Muscle layer of duodenum (tissue), 2 donors: ENCODE data around the gene CASP6.

Experiments used
- H3K27ac ChIP-seq: one replicate; pipeline ENCODE4 v1.7.0; 2013; ENCODE audit warnings: mild to moderate bottlenecking, low read length
- H3K27me3 ChIP-seq: one replicate; pipeline ENCODE4 v1.7.0; 2013; ENCODE audit warnings: low read depth, mild to moderate bottlenecking, control low read depth, low read length
- H3K36me3 ChIP-seq, 2 donors: one replicate each; pipeline ENCODE4 v1.7.0; 2013; ENCODE audit warnings: low read length in 2 of 2, control low read depth in 1 of 2, mild to moderate bottlenecking in 1 of 2; ENCODE audit not compliant: insufficient read depth in 2 of 2, control insufficient read depth in 1 of 2
- H3K4me1 ChIP-seq, 2 donors: one replicate each; pipeline ENCODE4 v1.7.0; 2013; ENCODE audit warnings: low read length in 2 of 2, mild to moderate bottlenecking in 2 of 2, control low read depth in 1 of 2, moderate library complexity in 1 of 2; ENCODE audit not compliant: insufficient read depth in 2 of 2, control insufficient read depth in 1 of 2
- H3K4me3 ChIP-seq, 2 donors: one replicate each; pipeline ENCODE4 v1.7.0; 2013; ENCODE audit warnings: low read length in 2 of 2, low read depth in 1 of 2, mild to moderate bottlenecking in 1 of 2
- H3K9me3 ChIP-seq, 2 donors: one replicate each; pipeline ENCODE4 v1.7.0; 2013; ENCODE audit warnings: low read length in 2 of 2, control low read depth in 1 of 2, mild to moderate bottlenecking in 1 of 2; ENCODE audit not compliant: control insufficient read depth in 1 of 2
- donor health status: healthy.

CASP6 gene

GRCh38 chr4:109665783-109666485, 37.3 kb downstream of the CASP6 start:
- Histone ChIP-seq H3K36me3 (no peaks in the 10 kb centered on the region), H3K4me3 (no peak overlapping the region), H3K27me3 (no peaks in the 10 kb centered on the region), H3K9me3 (peaks cover 0 to 3% of the 10 kb centered on the region in 2 donors), H3K27ac (no peak overlapping the region), H3K4me1 (no peaks in the 10 kb centered on the region)

GRCh38 chr4:109662771-109663170, 40.5 kb downstream of the CASP6 start:
- no peak overlapping the region for H3K4me3 ChIP-seq
- H3K4me1 ChIP-seq, result no peaks in the 10 kb centered on the region
- H3K27me3 ChIP-seq, result no peaks in the 10 kb centered on the region
- H3K27ac ChIP-seq, result no peak overlapping the region
- H3K36me3 ChIP-seq, result no peaks in the 10 kb centered on the region
- no peaks in the 10 kb centered on the region for H3K9me3 ChIP-seq

- Histone ChIP-seq H3K4me3 (no peak overlapping the region), H3K9me3 (no peaks in the 10 kb centered on the region), H3K4me1 (no peaks in the 10 kb centered on the region), H3K27ac (no peak overlapping the region), H3K36me3 (no peaks in the 10 kb centered on the region), H3K27me3 (no peaks in the 10 kb centered on the region)
Measured at GRCh38 chr4:109662116-109662515, 41.1 kb downstream of the CASP6 start.

- Histone ChIP-seq H3K27ac (no peak overlapping the region), H3K4me1 (no peaks in the 10 kb centered on the region), H3K4me3 (no peak overlapping the region), H3K36me3 (no peaks in the 10 kb centered on the region), H3K27me3 (no peaks in the 10 kb centered on the region), H3K9me3 (no peaks in the 10 kb centered on the region)
Measured at GRCh38 chr4:109658871-109659410, 44.3 kb downstream of the CASP6 start.

- no peaks in the 10 kb centered on the region for H3K27me3 ChIP-seq
- peaks cover 0 to under 1% of the 10 kb centered on the region in 2 donors for H3K36me3 ChIP-seq
- H3K27ac ChIP-seq, result no peak overlapping the region
- H3K9me3 ChIP-seq, result no peaks in the 10 kb centered on the region
- H3K4me3 ChIP-seq, result no peak overlapping the region
- no peaks in the 10 kb centered on the region for H3K4me1 ChIP-seq
Measured at GRCh38 chr4:109657854-109658418, 45.3 kb downstream of the CASP6 start.

GRCh38 chr4:109655396-109655795, 47.8 kb downstream of the CASP6 start:
- peaks cover 0 to 7% of the 10 kb centered on the region in 2 donors for H3K36me3 ChIP-seq
- peaks cover 0 to 11% of the 10 kb centered on the region in 2 donors for H3K9me3 ChIP-seq
- H3K4me1 ChIP-seq, result no peaks in the 10 kb centered on the region
- H3K27me3 ChIP-seq, result no peaks in the 10 kb centered on the region
- H3K27ac ChIP-seq, result no peak overlapping the region
- H3K4me3 ChIP-seq, result no peak overlapping the region

- H3K27ac ChIP-seq, result no peak overlapping the region
- no peaks in the 10 kb centered on the region for H3K4me1 ChIP-seq
- peaks cover 0 to 17% of the 10 kb centered on the region in 2 donors for H3K9me3 ChIP-seq
- peaks cover 0 to 7% of the 10 kb centered on the region in 2 donors for H3K36me3 ChIP-seq
- H3K27me3 ChIP-seq, result no peaks in the 10 kb centered on the region
- H3K4me3 ChIP-seq, result no peak overlapping the region
Measured at GRCh38 chr4:109649872-109650271, 53.4 kb downstream of the CASP6 start.

GRCh38 chr4:109648997-109649575, 54.2 kb downstream of the CASP6 start:
- no peaks in the 10 kb centered on the region for H3K4me1 ChIP-seq
- peaks cover 0 to 7% of the 10 kb centered on the region in 2 donors for H3K36me3 ChIP-seq
- H3K27me3 ChIP-seq, result no peaks in the 10 kb centered on the region
- no peak overlapping the region for H3K27ac ChIP-seq
- peaks cover 0 to 17% of the 10 kb centered on the region in 2 donors for H3K9me3 ChIP-seq
- H3K4me3 ChIP-seq, result no peak overlapping the region

- no peak overlapping the region for H3K27ac ChIP-seq
- no peaks in the 10 kb centered on the region for H3K27me3 ChIP-seq
- no peak overlapping the region for H3K4me3 ChIP-seq
- peaks cover 0 to 7% of the 10 kb centered on the region in 2 donors for H3K36me3 ChIP-seq
- H3K4me1 ChIP-seq, result no peaks in the 10 kb centered on the region
- peaks cover 0 to 17% of the 10 kb centered on the region in 2 donors for H3K9me3 ChIP-seq
Measured at GRCh38 chr4:109648266-109648996, 54.8 kb downstream of the CASP6 start.

- no peaks in the 10 kb centered on the region for H3K36me3 ChIP-seq
- no peak overlapping the region for H3K27ac ChIP-seq
- peaks cover 0 to 6% of the 10 kb centered on the region in 2 donors for H3K9me3 ChIP-seq
- no peaks in the 10 kb centered on the region for H3K4me1 ChIP-seq
- no peak overlapping the region for H3K4me3 ChIP-seq
- H3K27me3 ChIP-seq, result no peaks in the 10 kb centered on the region
Measured at GRCh38 chr4:109645874-109646710, 57.2 kb downstream of the CASP6 start.
